ENCODE measurements around the gene CEBPA.

- TF ChIP-seq, protein P1, sequence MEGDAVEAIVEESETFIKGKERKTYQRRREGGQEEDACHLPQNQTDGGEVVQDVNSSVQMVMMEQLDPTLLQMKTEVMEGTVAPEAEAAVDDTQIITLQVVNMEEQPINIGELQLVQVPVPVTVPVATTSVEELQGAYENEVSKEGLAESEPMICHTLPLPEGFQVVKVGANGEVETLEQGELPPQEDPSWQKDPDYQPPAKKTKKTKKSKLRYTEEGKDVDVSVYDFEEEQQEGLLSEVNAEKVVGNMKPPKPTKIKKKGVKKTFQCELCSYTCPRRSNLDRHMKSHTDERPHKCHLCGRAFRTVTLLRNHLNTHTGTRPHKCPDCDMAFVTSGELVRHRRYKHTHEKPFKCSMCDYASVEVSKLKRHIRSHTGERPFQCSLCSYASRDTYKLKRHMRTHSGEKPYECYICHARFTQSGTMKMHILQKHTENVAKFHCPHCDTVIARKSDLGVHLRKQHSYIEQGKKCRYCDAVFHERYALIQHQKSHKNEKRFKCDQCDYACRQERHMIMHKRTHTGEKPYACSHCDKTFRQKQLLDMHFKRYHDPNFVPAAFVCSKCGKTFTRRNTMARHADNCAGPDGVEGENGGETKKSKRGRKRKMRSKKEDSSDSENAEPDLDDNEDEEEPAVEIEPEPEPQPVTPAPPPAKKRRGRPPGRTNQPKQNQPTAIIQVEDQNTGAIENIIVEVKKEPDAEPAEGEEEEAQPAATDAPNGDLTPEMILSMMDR (IDR thresholded peaks at IDR 0.05; ENCODE audit: low read depth, low read length) = no peak
- no peak for TF ChIP-seq EZH2phosphoT487 (IDR thresholded peaks at IDR 0.05; ENCODE audit: low read depth)
Observed at GRCh38 chr19:33306853-33307792, 4.8 kb upstream of the CEBPA start.
